ENCODE measurements around the gene PPP1R13B.
A peak's percentile ranks its signal among the peaks of the same experiment; 100 is the strongest.

The PPP1R13B gene

DNA sequence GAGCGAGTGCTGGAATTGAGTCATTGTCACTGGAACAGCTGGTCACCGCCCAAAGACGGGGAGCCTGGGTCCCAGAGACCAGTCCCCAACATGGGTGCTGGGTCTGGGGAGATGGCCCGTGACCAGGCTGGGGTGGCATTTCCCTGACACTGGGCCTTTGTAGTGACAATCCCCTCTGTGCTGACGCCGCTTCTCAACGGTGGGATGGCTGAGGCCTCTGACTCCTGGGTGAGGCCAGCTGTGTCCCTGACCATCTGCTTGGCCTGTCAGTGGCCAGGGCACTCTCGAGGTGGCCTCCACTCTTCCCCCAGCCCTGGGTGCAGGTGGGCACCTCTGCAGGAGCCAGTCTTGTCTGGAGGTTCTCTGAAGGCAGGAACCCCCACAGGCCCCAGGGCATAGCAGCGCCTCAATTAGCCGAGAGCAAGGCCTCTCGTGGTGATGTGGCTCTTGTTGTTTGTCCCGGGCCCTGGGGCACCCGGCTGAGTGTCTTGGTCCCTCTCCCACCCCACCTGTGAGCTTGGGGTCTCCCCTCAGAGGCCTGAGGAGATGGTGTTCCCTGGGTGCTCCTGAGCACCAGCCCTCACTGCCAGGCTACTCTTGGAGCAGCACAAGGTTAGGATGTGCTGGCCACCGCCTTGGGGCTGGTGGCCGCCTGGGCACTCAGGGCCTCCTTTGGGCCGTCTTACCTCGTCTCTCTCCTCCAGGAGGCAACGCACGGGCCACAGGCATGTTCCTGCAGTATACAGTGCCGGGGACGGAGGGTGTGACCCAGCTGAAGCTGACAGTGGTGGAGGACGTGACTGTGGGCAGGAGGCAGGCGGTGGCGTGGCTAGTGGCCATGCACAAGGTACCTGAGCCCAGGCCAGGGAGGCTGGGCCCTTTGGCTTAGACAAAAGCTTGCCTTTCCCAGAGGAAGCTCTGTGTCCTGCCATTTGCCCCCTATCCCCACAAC is 115.2 kb downstream of the PPP1R13B start:
- Mint-ChIP-seq H3K4me3 (no peak overlapping the region), H3K9me3 (no peaks in the 10 kb centered on the region), H3K27ac (peak overlapping the region in 1 of 2 donors; percentile 89), H3K27me3 (no peaks in the 10 kb centered on the region), H3K4me1 (no peaks in the 10 kb centered on the region)
- ATAC-seq (peak; percentile 24), DNase-seq (no peak)

GRCh38 chr14:103731481-103731880 is 115.9 kb downstream of the PPP1R13B start:
- Mint-ChIP-seq H3K4me3 (no peak overlapping the region), H3K9me3 (no peaks in the 10 kb centered on the region), H3K27me3 (no peaks in the 10 kb centered on the region), H3K4me1 (no peaks in the 10 kb centered on the region), H3K27ac (no peak overlapping the region)
- no peak for DNase-seq
- ATAC-seq, result no peak

GRCh38 chr14:103730490-103731035 is 116.8 kb downstream of the PPP1R13B start:
- ATAC-seq (peak; percentile 23), DNase-seq (no peak)
- no peaks in the 10 kb centered on the region for H3K27me3 Mint-ChIP-seq
- H3K9me3 Mint-ChIP-seq, result no peaks in the 10 kb centered on the region
- no peaks in the 10 kb centered on the region for H3K4me1 Mint-ChIP-seq
- no peak overlapping the region for H3K27ac Mint-ChIP-seq
- H3K4me3 Mint-ChIP-seq, result no peak overlapping the region

DNA sequence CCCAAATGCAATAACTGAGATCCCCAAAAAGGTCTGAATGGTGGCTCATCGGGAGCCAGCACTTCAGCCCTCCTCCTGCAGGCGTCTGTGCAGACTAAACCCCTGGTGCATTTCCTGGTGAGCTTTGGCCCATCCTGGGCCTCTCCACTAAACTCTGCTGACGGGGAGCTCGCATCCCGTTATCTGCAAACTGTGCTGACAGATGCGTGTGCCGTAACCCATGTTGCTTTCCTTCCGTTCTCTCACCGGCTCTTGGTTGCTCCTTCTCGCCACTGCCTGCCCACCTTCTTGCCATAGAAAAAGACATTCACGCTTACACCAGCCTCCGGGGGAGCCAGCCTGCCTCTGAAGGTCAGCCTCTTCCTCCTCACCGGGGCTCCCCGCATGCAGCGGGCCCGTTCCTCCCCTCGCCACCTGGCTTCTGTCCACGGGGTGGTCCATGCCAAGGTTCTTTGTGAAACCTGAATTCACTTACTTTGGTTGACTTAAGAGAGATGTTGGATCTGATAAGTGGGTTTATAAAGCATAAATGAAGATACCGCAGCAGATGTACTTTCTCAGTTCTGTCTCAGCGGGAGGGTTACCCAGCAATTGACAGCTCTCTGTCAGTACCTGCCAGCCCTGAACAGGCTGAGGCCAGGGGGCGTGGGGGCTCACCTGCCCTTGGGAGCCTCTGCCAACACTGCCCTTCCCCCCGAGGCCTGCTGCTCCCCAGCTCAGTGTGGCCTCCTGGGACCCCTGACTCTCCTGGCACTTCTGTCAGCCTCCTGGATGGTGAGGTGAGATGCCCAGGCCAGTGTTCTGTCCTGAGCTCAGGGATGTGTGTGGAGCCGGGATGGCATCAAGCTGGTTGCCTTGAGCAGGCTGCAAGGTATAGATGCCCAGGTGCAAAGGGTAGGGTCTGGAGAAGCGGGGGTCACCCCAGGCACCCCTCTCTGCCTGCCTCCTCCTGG is 117.6 kb downstream of the PPP1R13B start:
- H3K9me3 Mint-ChIP-seq, result no peaks in the 10 kb centered on the region
- ATAC-seq (peak; percentile 6), DNase-seq (no peak)
- no peaks in the 10 kb centered on the region for H3K27me3 Mint-ChIP-seq
- no peaks in the 10 kb centered on the region for H3K4me1 Mint-ChIP-seq
- peak overlapping the region in 1 of 2 donors; percentile 66 for H3K27ac Mint-ChIP-seq
- no peak overlapping the region for H3K4me3 Mint-ChIP-seq

- Mint-ChIP-seq H3K4me1 (no peaks in the 10 kb centered on the region), H3K27me3 (no peaks in the 10 kb centered on the region)
- DNase-seq, result no peak
These were observed 118.7 kb downstream of the PPP1R13B start for GRCh38 chr14:103728721-103729120.

GRCh38 chr14:103728141-103728540 is 119.2 kb downstream of the PPP1R13B start:
- peak overlapping the region in 1 of 2 donors; percentile 90 for H3K27ac Mint-ChIP-seq
- ATAC-seq (no peak), DNase-seq (no peak)
- no peaks in the 10 kb centered on the region for H3K9me3 Mint-ChIP-seq
- H3K4me1 Mint-ChIP-seq, result no peaks in the 10 kb centered on the region
- no peaks in the 10 kb centered on the region for H3K27me3 Mint-ChIP-seq
- no peak overlapping the region for H3K4me3 Mint-ChIP-seq

More at GRCh38 chr14:103728721-103729120, 118.7 kb downstream of the PPP1R13B start:
- no peak for ATAC-seq
- no peak overlapping the region for H3K4me3 Mint-ChIP-seq
- H3K27ac Mint-ChIP-seq, result peak overlapping the region in 1 of 2 donors; percentile 90
- H3K9me3 Mint-ChIP-seq, result no peaks in the 10 kb centered on the region

DNA sequence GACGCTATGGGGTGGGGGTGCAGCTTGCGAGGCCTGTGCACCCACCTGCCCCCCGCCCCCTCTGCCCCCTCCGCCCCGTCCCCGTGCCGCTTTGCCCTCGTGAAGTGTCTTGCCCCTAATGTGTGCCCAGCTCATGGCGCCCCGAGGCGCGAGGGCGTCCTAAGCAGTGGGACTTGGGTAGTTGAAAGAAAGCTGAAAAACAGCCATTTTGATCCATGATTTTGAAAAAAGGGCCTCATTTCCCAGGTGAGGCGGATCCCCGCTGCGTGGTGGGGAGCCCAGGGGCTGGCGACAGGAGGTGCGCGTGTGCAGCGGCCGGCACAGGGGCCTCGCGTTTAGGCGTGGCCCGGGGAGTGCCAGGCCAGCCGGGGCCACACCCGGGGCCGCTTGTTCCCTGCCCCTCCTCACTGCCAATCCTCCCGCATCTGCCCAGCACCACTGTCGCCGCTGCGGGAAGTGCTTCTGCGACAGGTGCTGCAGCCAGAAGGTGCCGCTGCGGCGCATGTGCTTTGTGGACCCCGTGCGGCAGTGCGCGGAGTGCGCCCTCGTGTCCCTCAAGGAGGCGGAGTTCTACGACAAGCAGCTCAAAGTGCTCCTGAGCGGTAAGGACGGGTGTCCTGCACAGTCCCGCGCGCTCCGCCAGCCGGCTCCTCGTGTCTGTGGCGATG is 119.9 kb downstream of the PPP1R13B start:
- no peak overlapping the region for H3K4me3 Mint-ChIP-seq
- no peak overlapping the region for H3K27ac Mint-ChIP-seq
- DNase-seq (no peak), ATAC-seq (no peak)
- H3K9me3 Mint-ChIP-seq, result no peaks in the 10 kb centered on the region
- H3K27me3 Mint-ChIP-seq, result no peaks in the 10 kb centered on the region
- no peaks in the 10 kb centered on the region for H3K4me1 Mint-ChIP-seq

DNA sequence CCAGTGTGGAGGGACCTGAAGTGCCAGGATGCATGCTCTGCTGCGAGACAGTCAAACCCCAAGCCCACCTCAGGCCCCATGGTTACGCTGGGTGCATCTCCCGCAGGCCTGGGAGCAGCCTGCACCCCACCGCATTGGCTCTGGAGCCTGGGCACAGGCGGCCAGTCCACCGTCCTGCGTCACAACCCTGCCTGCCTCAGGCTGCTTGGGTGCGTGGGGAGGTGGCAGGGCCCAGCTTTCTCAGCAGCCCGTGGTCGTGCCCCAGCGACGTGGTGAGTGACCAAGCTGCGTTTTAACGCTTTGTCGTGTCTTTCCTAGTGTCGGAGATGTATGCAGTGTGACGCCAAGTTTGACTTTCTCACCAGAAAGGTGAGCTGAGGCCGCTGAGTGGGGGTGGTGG is 120.9 kb downstream of the PPP1R13B start:
- Mint-ChIP-seq H3K9me3 (no peaks in the 10 kb centered on the region), H3K27me3 (no peaks in the 10 kb centered on the region), H3K4me1 (no peaks in the 10 kb centered on the region), H3K27ac (no peak overlapping the region), H3K4me3 (no peak overlapping the region)
- ATAC-seq (no peak), DNase-seq (no peak)

GRCh38 chr14:103725739-103726395 is 121.5 kb downstream of the PPP1R13B start:
- DNase-seq (no peak), ATAC-seq (no peak)
- Mint-ChIP-seq H3K27ac (no peak overlapping the region), H3K27me3 (no peaks in the 10 kb centered on the region), H3K4me1 (no peaks in the 10 kb centered on the region), H3K4me3 (no peak overlapping the region), H3K9me3 (no peaks in the 10 kb centered on the region)

- H3K4me3 Mint-ChIP-seq, result no peak overlapping the region
- no peak for DNase-seq
- ATAC-seq, result no peak
- H3K4me1 Mint-ChIP-seq, result peaks cover 5% of the 10 kb centered on the region
- no peaks in the 10 kb centered on the region for H3K27me3 Mint-ChIP-seq
- H3K9me3 Mint-ChIP-seq, result no peaks in the 10 kb centered on the region
- no peak overlapping the region for H3K27ac Mint-ChIP-seq
These were observed 122.2 kb downstream of the PPP1R13B start for GRCh38 chr14:103725001-103725682.

GRCh38 chr14:103724116-103724515 is 123.3 kb downstream of the PPP1R13B start:
- DNase-seq, result no peak
- no peaks in the 10 kb centered on the region for H3K27me3 Mint-ChIP-seq
- H3K4me3 Mint-ChIP-seq, result no peak overlapping the region
- H3K27ac Mint-ChIP-seq, result no peak overlapping the region
- no peaks in the 10 kb centered on the region for H3K9me3 Mint-ChIP-seq
- ATAC-seq, result peak; percentile 26
- peaks cover 15% of the 10 kb centered on the region for H3K4me1 Mint-ChIP-seq

DNA sequence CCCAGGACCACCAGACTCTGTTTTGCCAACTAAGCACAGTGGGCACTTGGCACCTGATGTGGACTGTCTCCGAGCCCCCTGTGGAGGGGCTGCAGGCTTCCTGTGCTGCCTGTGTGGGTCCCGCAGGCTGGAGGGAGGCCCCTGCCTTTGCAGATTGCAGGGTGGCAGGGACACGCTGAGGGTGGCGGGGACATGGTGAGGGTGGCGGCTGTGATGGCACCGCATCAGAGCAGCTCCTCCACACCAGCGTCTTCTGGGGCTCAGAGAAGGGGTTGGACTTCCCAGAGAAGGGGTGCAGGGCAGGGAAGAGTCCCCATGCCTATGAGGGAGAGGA is 123.7 kb downstream of the PPP1R13B start:
- Mint-ChIP-seq H3K4me3 (no peak overlapping the region), H3K27ac (no peak overlapping the region), H3K9me3 (no peaks in the 10 kb centered on the region), H3K27me3 (no peaks in the 10 kb centered on the region), H3K4me1 (peaks cover 19% of the 10 kb centered on the region)
- no peak for ATAC-seq
- no peak for DNase-seq

DNA sequence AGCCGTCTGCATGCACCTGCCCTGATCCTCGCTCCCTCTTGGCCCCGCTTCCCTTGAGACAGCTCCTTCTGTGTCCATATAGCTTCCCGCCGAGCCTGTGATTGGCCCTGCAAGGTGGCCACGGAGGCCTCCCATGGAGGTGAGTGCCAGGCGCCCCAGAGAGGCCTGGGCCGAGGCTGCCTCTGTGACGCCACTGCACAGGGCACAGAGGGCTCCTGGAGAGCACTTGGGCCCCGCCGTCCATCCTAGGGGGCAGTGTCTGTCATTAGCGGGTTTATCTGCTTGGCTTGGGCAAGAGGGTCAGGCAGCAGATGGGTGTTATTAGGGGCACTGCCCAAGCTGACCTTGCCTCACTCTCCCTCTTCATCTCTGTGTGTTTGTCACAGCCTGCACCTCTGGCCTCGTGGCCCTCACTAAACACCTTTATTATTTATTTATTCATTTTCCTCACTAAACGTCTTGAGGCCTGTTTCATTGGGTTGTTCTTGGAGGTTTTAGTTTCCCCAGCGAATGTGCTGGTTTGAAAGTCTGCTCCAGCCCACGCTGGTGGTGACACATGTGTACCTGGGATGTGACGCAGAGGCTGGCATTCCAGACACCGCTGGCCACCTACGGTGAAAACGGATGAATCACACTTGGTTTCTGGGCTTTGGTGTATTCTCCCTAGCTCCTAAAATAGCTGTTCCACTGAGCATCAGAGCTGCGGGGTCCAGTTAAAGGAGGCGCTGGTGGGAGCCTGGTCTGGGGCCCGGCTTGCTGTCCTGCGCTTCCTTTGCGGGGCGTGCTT is 125.8 kb downstream of the PPP1R13B start:
- Mint-ChIP-seq H3K4me3 (no peak overlapping the region), H3K9me3 (no peaks in the 10 kb centered on the region), H3K27ac (peak overlapping the region in 1 of 2 donors; percentile 52), H3K4me1 (peaks cover 39% of the 10 kb centered on the region), H3K27me3 (no peaks in the 10 kb centered on the region)
- ATAC-seq (no peak), DNase-seq (no peak)

- Mint-ChIP-seq H3K4me3 (no peak overlapping the region), H3K27ac (no peak overlapping the region), H3K4me1 (peaks cover 47% of the 10 kb centered on the region), H3K27me3 (no peaks in the 10 kb centered on the region), H3K9me3 (no peaks in the 10 kb centered on the region)
- ATAC-seq, result no peak
- no peak for DNase-seq
These were observed 127.6 kb downstream of the PPP1R13B start for GRCh38 chr14:103719751-103720150.

All from stimulated activated naive CD8-positive, alpha-beta T cell treated with anti-CD3 and anti-CD28 coated beads, Interleukin-15, amount 100 ng/mL, for 72 hours (primary cell).